ENCODE results near the gene MBNL3. TPM values are rescaled to one million over a fixed set of nuclear protein-coding genes. Genes with fewer than 3 reads are reported as not detected.
A peak's percentile ranks its signal among the peaks of the same experiment; 100 is the strongest.

The MBNL3 gene
- total RNA-seq, 1 donor from 2014 or later = 22.9 TPM

DNA sequence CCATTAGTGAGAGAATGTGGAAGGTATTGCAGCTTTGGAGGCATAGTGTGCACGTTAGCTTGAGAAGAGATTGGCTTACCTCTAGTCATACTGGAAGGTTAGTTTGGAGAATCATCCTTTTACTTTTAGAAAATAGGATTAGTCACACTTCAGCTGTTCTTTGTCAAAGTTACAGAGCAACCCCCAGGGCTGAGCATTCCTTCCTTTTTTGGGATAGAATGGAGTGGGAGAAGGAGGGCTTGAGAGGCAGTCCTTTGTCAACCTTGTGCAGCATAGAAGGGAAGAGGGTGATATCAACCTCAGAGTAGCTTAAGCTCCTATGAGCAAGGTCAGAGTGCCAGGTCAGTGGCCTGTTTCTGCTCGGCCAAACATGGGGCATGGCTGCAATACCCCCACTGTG lies 8.6 kb upstream of the MBNL3 start:
- TF ChIP-seq, protein P1, sequence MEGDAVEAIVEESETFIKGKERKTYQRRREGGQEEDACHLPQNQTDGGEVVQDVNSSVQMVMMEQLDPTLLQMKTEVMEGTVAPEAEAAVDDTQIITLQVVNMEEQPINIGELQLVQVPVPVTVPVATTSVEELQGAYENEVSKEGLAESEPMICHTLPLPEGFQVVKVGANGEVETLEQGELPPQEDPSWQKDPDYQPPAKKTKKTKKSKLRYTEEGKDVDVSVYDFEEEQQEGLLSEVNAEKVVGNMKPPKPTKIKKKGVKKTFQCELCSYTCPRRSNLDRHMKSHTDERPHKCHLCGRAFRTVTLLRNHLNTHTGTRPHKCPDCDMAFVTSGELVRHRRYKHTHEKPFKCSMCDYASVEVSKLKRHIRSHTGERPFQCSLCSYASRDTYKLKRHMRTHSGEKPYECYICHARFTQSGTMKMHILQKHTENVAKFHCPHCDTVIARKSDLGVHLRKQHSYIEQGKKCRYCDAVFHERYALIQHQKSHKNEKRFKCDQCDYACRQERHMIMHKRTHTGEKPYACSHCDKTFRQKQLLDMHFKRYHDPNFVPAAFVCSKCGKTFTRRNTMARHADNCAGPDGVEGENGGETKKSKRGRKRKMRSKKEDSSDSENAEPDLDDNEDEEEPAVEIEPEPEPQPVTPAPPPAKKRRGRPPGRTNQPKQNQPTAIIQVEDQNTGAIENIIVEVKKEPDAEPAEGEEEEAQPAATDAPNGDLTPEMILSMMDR (IDR thresholded peaks at IDR 0.05) = no peak
- H3K9me3 ChIP-seq = no peaks in the 10 kb centered on the region
- no peak overlapping the region for H3K27ac ChIP-seq
- no peaks in the 10 kb centered on the region for H3K27me3 ChIP-seq
- DNase-seq (no peak), ATAC-seq (no peak)
- H3K36me3 ChIP-seq = no peaks in the 10 kb centered on the region
- H3K4me1 ChIP-seq = no peaks in the 10 kb centered on the region
- intact Hi-C loops (cut with DNase I) = no loop called here
- no peak overlapping the region for H3K4me3 ChIP-seq

DNA sequence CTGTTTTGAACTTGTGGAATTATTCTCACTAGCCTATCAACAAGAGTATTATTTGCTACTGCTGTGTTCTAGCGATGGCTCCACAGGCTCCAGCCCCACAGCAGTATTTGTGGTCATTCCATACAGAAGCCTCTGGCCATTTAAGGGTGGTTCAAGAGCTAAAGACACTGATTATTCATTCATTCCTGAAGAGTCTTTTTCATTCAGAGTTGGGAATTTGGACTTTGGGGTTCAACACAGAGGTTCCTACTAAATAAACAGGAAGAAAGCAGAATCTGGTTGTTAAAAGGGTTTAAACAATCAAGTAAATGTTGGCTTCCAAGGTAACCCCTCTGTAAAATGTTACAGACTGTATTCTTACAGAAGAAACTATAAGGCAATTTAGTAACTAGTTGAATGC lies 4.3 kb upstream of the MBNL3 start:
- no peak for ATAC-seq
- TF ChIP-seq, protein P1 (IDR thresholded peaks at IDR 0.05) = no peak

DNA sequence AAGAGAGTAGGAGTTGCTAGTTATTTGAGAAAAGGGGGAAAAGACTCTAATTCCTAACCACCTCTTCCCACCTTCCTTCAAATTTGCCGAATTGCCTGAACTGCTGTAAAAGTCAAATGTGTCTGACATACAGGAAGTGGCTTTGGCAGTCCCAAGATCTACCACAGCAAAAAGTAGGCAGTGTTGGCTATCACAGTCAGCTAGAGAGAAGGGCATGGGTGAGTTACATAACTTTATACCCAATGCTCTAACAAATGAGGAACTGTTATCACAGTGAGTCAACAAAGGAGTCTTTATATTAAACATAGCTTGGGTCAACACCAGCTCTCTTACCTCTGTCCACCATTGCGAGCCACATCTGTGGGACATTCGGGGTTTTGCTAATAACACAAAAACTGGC lies 2.4 kb upstream of the MBNL3 start:
- no peaks in the 10 kb centered on the region for H3K4me1 ChIP-seq
- H3K4me3 ChIP-seq = peak overlapping the region; percentile 64
- H3K36me3 ChIP-seq = no peaks in the 10 kb centered on the region
- DNase-seq (no peak), ATAC-seq (peak; percentile 65)
- H3K27me3 ChIP-seq = no peaks in the 10 kb centered on the region
- TF ChIP-seq, protein P1 (IDR thresholded peaks at IDR 0.05) = peak; percentile 15
- intact Hi-C loops (cut with DNase I) = no loop called here
- H3K9me3 ChIP-seq = no peaks in the 10 kb centered on the region
- no peak overlapping the region for H3K27ac ChIP-seq

More for the DNA sequence above, 4.3 kb upstream of the MBNL3 start:
- Histone ChIP-seq H3K4me3 (no peak overlapping the region), H3K27me3 (no peaks in the 10 kb centered on the region), H3K9me3 (no peaks in the 10 kb centered on the region), H3K4me1 (no peaks in the 10 kb centered on the region), H3K36me3 (no peaks in the 10 kb centered on the region), H3K27ac (no peak overlapping the region)
- no peak for DNase-seq
- intact Hi-C loops (cut with DNase I) = no loop called here

DNA sequence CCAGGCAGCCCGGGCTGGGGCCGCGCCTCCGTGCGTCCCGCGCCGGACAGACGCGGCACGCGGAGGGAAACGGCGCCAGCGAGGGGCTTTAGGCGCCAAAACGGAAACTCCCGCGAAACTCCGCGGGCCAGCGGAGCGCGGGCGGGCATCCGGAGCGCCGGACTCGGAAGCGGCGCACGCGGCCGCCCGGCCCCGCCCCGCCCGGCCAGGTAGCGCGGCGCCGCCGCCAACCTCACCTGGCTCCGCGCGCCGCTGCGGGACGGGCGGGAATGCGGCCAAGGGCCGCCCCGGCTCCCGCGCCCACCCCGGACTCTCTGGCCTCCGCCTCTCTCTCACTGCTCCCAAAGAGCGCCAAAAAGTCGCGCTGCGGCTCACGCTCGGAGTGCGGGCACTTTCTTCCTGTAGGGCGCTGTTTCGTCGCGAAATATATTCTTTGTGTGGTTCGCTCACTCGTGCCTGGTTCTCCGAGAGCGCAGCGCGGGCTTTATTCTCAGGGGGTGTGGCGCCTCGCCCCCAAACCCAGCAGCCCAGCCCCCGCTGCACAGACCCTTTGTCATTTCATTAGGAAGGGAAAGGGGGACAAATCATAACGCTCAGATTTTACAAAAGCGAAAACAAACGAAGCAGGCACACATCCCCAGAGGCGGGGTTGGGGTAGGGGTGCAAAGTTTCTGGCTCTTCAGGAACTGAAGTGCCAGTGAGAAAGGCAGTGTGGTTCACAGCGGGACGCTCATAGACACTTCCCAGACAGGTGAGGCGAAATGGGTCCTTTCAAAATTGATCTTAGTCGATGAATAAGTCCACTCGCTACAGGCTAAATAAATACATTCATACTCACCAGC lies 961 bp upstream of the MBNL3 start:
- H3K4me3 ChIP-seq = peak overlapping the region; percentile 64
- H3K36me3 ChIP-seq = no peaks in the 10 kb centered on the region
- ATAC-seq (peak; percentile 75), DNase-seq (peak; percentile 70)
- TF ChIP-seq, protein P1 (IDR thresholded peaks at IDR 0.05) = no peak
- no peaks in the 10 kb centered on the region for H3K4me1 ChIP-seq
- H3K9me3 ChIP-seq = no peaks in the 10 kb centered on the region
- H3K27me3 ChIP-seq = no peaks in the 10 kb centered on the region
- intact Hi-C loops (cut with DNase I) = no loop called here
- peak overlapping the region; percentile 89 for H3K27ac ChIP-seq

DNA sequence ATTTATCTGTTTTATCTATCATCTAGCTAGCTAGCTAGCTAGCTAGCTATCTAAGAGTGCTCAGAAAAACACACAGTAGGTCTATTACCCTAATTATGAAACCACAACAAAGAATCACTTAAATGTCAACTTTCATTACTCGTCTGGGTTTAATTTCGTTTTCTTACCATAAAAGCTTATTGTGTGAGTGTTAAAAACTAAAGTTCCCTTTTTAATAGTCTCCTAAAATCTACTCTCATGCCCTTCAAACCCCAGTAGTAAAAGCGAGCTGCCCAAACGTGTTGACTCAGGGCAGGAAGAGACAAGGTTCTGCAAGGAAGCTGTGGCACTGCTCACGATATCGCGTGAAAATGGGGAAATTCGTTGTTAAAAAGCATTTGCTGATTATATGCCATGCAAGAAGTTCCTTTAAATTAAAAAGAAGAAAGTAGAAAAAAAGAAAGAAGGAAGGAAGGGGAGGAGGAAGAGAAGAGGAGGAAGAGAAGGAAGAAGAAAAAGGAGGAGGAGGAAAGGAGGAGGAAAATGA lies 595 bp downstream of the MBNL3 start:
- TF ChIP-seq, protein P1 (IDR thresholded peaks at IDR 0.05) = no peak
- DNase-seq = no peak
- Histone ChIP-seq H3K4me1 (no peaks in the 10 kb centered on the region), H3K27ac (peak overlapping the region; percentile 89), H3K36me3 (no peaks in the 10 kb centered on the region), H3K4me3 (peak overlapping the region; percentile 64), H3K9me3 (no peaks in the 10 kb centered on the region), H3K27me3 (no peaks in the 10 kb centered on the region)
- peak; percentile 13 for ATAC-seq
- intact Hi-C loops (cut with DNase I) = no loop called here

All from upper lobe of right lung (tissue), 1 donor.